Activated CD8-positive, alpha-beta T cell treated with anti-CD3 and anti-CD28 coated beads, Interleukin-2, amount 10 ng/mL, durations not matched to agents 7 days and 5 days (primary cell): ENCODE measurements around the gene KCMF1. TPM values are rescaled to one million over a fixed set of nuclear protein-coding genes. Genes with fewer than 3 reads are reported as not detected.
A peak's percentile ranks its signal among the peaks of the same experiment; 100 is the strongest.

Experiments used
- ATAC-seq: fragments of 150-1000 bp; cut with Tn5 transposase; one replicate; pipeline ENCODE4 v1.10.0; 2021; ENCODE audit warnings: moderate library complexity
- CTCF ChIA-PET: fragments of 350-600 bp; sonication (Branson Sonifier 250); formaldehyde crosslinking; loops from one replicate; lab custom pipeline; 2021; ENCODE audit warnings: antibody characterized with exemption; lab: Charles Lee
- POLR2A ChIA-PET: fragments of 350-600 bp; sonication (Branson Sonifier 250); formaldehyde crosslinking; loops from one replicate; lab custom pipeline; 2021; ENCODE audit warnings: antibody characterized with exemption; lab: Charles Lee
- DNase-seq: peaks from one replicate; pipeline ENCODE4 v3.0.0-alpha.2; 2020
- H3K27ac Mint-ChIP-seq: one replicate; pipeline ENCODE4 v1.8.0; 2021; ENCODE audit warnings: mild to moderate bottlenecking, mixed read lengths
- H3K27me3 Mint-ChIP-seq: one replicate; pipeline ENCODE4 v1.8.0; 2021; ENCODE audit warnings: low read depth, mixed read lengths
- H3K36me3 Mint-ChIP-seq: one replicate; pipeline ENCODE4 v1.8.0; 2021; ENCODE audit warnings: low read depth, mixed read lengths
- H3K4me1 Mint-ChIP-seq: one replicate; pipeline ENCODE4 v1.8.0; 2021; ENCODE audit warnings: low read depth, mixed read lengths
- H3K4me3 Mint-ChIP-seq: one replicate; pipeline ENCODE4 v1.8.0; 2021; ENCODE audit warnings: mild to moderate bottlenecking, mixed read lengths
- H3K9me3 Mint-ChIP-seq: one replicate; pipeline ENCODE4 v1.8.0; 2022; ENCODE audit warnings: mixed read lengths; ENCODE audit not compliant: insufficient read depth
- total RNA-seq, 2 experiments: library from RNA; stranded (reverse); gene quantifications; one replicate each; pipeline ENCODE4 v1.2.3, GENCODE V29; 2021

KCMF1 gene
- total RNA-seq, 2 experiments from 2014 or later: 88.9 to 92.5 TPM

DNA sequence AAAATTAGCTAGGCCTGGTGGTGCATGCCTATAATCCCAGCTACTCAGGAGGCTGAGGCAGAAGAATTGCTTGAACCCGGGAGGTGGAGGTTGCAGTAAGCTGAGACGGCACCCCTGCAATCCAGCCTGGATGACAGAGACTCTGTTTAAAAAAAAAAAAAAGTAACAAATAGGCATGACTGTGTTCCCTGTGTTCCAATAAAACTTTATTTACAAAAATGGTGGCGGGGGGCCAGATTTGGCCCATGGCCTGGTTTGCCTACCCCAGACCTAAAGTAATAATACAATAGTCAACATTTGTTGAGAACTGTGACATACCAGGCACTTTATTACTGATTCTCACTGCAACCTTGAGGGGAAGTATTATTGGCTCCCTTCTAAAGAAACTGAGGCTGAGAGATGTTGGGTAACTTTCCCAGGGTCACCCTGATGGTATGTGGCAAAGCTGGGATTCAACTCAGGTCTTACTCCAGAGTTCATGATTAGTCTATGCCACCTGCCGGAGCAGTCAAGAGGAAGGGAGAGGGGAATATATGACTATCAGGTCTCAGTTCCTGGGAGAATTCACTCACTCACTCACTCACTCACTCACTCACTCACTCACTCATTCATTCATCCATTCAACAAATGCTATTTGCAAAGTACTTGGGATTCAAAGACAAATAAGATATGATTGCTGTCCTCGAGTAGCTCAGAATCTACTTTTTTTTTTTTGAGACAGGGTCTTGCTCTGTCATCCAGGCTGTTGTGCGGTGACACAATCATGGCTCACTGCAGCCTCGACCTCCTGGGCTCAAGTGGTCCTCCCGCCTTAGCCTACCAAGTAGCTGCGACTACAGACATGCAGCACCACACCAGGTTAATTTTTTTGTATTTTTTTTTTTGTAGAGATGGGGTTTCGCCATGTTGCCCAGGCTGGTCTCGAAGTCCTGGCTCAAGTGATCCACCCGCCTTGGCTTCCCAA is 14.3 kb upstream of the KCMF1 start:
- no peak for ATAC-seq
- H3K4me1 Mint-ChIP-seq: peaks cover 11% of the 10 kb centered on the region
- peaks cover 34% of the 10 kb centered on the region for H3K36me3 Mint-ChIP-seq
- DNase-seq: no peak
- H3K4me3 Mint-ChIP-seq: no peak overlapping the region
- no peaks in the 10 kb centered on the region for H3K27me3 Mint-ChIP-seq
- POLR2A ChIA-PET: interaction anchor here (0.7 to 3.3 kb wide), 5 partner anchors 10 to 17 kb away, joined by 3 to 17 read pairs (median 6); no protein-coding TSS in a partner anchor
- CTCF ChIA-PET: interaction anchor here (1.3 to 1.7 kb wide), 2 partner anchors 10 to 59 kb away, joined by 3 to 6 read pairs; no protein-coding TSS in a partner anchor
- H3K27ac Mint-ChIP-seq: no peak overlapping the region
- no peaks in the 10 kb centered on the region for H3K9me3 Mint-ChIP-seq

GRCh38 chr2:84957771-84958134 is 13.2 kb upstream of the KCMF1 start:
- Mint-ChIP-seq H3K27me3 (no peaks in the 10 kb centered on the region), H3K4me1 (peaks cover 13% of the 10 kb centered on the region), H3K36me3 (peaks cover 37% of the 10 kb centered on the region), H3K4me3 (no peak overlapping the region), H3K9me3 (no peaks in the 10 kb centered on the region), H3K27ac (no peak overlapping the region)
- ChIA-PET CTCF (interaction anchor here (1.9 to 2.2 kb wide), 2 partner anchors 11 to 32 kb away, joined by 7 to 11 read pairs; no protein-coding TSS in a partner anchor), POLR2A (interaction anchor here (1.9 to 3.3 kb wide), 3 partner anchors 11 to 18 kb away, joined by 6 to 17 read pairs (median 6); no protein-coding TSS in a partner anchor)
- DNase-seq (no peak), ATAC-seq (no peak)

DNA sequence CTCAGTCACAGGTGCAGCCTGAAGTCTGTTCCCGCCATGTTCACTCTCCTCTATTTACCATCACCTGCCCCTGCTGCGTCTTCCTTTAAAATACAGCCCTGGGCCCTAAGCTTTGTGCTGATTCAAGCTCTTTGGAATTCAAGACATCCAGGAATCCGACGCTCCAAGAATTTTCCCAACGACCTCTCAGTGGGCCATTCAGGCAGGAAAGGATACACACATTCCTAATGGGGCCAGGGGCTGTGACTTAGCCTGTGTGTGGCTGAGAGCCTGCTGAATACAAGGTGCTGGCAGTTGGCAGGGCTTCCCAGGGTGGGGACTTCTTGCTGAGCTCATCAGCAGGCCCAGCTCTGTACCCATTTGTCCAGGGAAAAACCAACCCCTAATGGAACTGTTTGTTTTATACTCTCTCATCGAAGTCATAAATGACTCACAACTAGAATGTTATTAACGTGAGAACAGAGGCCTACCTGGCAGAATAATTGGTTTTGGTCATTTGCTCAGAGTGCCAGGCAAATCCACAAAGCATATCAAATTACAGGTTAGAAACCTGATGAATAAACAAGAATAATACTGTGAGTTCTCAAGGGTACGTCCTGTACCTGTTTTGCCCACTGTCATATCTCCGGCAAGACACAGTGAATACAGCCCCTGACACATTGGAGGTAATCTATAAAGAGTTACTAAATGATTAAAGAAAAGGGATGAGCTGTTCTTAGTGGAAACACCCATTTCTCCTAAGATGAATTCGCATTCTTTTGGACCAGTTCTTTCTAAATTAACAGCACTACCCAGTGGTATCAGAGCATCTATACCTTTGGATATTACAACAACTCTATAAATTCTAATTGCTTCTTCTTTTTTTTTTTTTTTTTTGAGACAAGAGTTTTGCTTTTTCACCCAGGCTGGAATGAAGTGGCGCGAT is 12.6 kb upstream of the KCMF1 start:
- Mint-ChIP-seq H3K4me1 (peaks cover 19% of the 10 kb centered on the region), H3K36me3 (peaks cover 43% of the 10 kb centered on the region), H3K9me3 (no peaks in the 10 kb centered on the region), H3K27ac (no peak overlapping the region), H3K27me3 (no peaks in the 10 kb centered on the region), H3K4me3 (no peak overlapping the region)
- DNase-seq (no peak), ATAC-seq (no peak)
- CTCF ChIA-PET: interaction anchor here (1.0 to 2.2 kb wide), 3 partner anchors 10 to 33 kb away, joined by 3 to 11 read pairs (median 7); no protein-coding TSS in a partner anchor
- POLR2A ChIA-PET: interaction anchor here (1.9 to 3.3 kb wide), 3 partner anchors 11 to 18 kb away, joined by 6 to 17 read pairs (median 6); no protein-coding TSS in a partner anchor

- POLR2A ChIA-PET: interaction anchor here (1.1 to 3.3 kb wide), 2 partner anchors 10 to 13 kb away, joined by 3 to 17 read pairs; no protein-coding TSS in a partner anchor
- Mint-ChIP-seq H3K9me3 (no peaks in the 10 kb centered on the region), H3K4me1 (peaks cover 26% of the 10 kb centered on the region), H3K36me3 (peaks cover 48% of the 10 kb centered on the region), H3K4me3 (no peak overlapping the region), H3K27me3 (no peaks in the 10 kb centered on the region), H3K27ac (peak overlapping the region; percentile 49)
- ATAC-seq: no peak
- CTCF ChIA-PET: interaction anchor here (1.0 to 2.2 kb wide), 3 partner anchors 9 to 33 kb away, joined by 3 to 11 read pairs (median 7); no protein-coding TSS in a partner anchor
- DNase-seq: no peak
Observed at GRCh38 chr2:84959095-84959565, 11.8 kb upstream of the KCMF1 start.

DNA sequence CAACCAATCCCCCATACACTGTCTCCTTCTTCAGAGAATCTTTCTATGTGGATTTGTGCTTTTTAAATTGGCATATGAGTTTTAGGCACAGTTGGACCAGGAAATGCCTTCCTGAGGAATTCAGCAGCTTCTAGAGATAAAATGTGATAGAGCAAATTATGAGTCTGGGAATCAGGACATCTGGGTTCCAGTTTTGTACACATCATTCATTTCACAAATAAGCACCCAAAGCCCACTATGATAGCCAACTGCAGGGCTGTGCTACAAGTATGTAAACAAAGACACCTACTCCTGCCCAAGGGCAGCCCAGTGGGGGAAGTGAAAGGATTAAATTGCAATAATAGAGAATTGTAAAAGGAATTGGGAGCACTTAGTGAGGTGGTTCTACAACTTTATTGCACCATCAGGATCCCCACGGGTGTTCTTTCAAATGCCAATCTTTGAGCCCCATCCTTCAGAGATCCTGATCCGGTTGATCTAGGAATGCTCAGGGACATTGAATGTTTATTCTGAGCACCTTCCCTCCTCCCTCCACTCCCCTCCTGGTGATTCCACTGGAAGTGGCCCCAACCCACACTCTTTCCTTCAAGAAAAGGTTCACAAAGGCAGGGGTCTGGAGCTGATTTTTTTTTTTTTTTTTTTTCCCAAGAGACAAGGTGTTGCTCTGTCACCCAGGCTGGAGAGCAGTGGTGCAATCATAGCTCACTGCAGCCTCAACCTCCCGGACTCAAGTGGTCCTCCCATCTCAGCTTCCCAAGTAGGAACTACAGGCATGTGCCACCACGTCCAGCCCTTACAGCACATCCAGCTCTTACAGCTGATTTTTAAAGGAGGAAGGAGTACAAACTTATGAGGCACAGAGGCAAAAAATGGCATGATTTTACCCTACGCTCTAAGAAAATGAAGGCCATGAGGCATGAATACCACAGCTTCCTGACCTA is 11.1 kb upstream of the KCMF1 start:
- ATAC-seq (no peak), DNase-seq (no peak)
- POLR2A ChIA-PET: interaction anchor here (0.7 to 3.3 kb wide), 4 partner anchors 9 to 20 kb away, joined by 3 to 17 read pairs (median 3); no protein-coding TSS in a partner anchor
- Mint-ChIP-seq H3K4me1 (peaks cover 29% of the 10 kb centered on the region), H3K4me3 (no peak overlapping the region), H3K36me3 (peaks cover 52% of the 10 kb centered on the region), H3K27me3 (no peaks in the 10 kb centered on the region), H3K27ac (peak overlapping the region; percentile 49), H3K9me3 (no peaks in the 10 kb centered on the region)
- CTCF ChIA-PET: interaction anchor here (1.0 to 1.9 kb wide), 3 partner anchors 8 to 34 kb away, joined by 3 to 7 read pairs (median 3); no protein-coding TSS in a partner anchor

DNA sequence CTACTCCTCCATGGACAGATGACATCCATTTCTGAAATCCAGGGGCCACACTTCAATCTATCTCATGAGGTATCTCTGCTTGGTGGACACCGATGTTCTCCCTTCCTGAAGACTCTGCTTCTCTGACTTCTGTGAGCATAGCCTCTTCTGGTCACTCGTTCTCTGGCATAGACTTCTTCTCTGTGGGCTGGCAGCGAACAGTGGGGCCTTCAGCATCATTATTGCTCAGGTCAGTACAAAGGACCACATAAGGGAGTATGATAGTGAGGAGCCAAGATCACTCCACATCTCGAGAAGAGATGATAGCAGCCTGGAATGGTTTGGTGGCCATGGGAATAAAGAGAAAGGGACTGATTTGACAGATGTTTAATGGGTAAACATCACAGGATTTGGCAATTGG is 8.0 kb upstream of the KCMF1 start:
- POLR2A ChIA-PET: interaction anchor here (0.7 kb wide), 1 partner anchor 18 kb away, joined by 3 read pairs; no protein-coding TSS in a partner anchor

DNA sequence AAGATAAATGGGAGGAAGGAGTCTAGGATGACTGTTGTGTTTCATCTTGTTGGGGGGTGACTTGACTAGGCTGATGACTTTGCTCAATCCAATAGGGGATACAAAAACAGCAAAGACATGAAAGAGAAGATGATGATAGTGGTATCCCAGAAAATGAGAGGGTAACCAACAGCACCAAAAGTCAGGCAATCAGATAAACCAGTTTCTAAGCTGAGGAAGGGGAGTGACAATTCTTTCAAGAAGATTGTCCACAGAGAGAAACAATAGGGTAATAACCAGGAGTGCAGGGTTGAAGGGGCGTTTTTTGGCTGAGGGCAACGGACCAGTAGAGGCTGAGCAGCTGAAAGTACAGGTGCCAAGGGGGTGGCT is 7.7 kb upstream of the KCMF1 start:
- Mint-ChIP-seq H3K4me3 (no peak overlapping the region), H3K4me1 (peaks cover 42% of the 10 kb centered on the region), H3K9me3 (no peaks in the 10 kb centered on the region), H3K27ac (peak overlapping the region; percentile 18), H3K27me3 (no peaks in the 10 kb centered on the region), H3K36me3 (peaks cover 61% of the 10 kb centered on the region)
- ChIA-PET CTCF (interaction anchor here (0.9 kb wide), 1 partner anchor 37 kb away, joined by 3 read pairs; no protein-coding TSS in a partner anchor), POLR2A (interaction anchor here (0.7 kb wide), 1 partner anchor 19 kb away, joined by 3 read pairs; no protein-coding TSS in a partner anchor)
- no peak for DNase-seq
- ATAC-seq: no peak

More for the DNA sequence above, 8.0 kb upstream of the KCMF1 start:
- H3K36me3 Mint-ChIP-seq: peaks cover 61% of the 10 kb centered on the region
- CTCF ChIA-PET: interaction anchor here (0.9 kb wide), 1 partner anchor 36 kb away, joined by 3 read pairs; no protein-coding TSS in a partner anchor
- H3K27ac Mint-ChIP-seq: no peak overlapping the region
- DNase-seq: no peak
- H3K9me3 Mint-ChIP-seq: no peaks in the 10 kb centered on the region
- no peak for ATAC-seq
- no peak overlapping the region for H3K4me3 Mint-ChIP-seq
- peaks cover 38% of the 10 kb centered on the region for H3K4me1 Mint-ChIP-seq
- H3K27me3 Mint-ChIP-seq: no peaks in the 10 kb centered on the region

GRCh38 chr2:84963692-84964405 is 7.1 kb upstream of the KCMF1 start:
- CTCF ChIA-PET: no interaction called here
- no peak for ATAC-seq

GRCh38 chr2:84964406-84965191 is 6.4 kb upstream of the KCMF1 start:
- H3K4me3 Mint-ChIP-seq: no peak overlapping the region
- H3K36me3 Mint-ChIP-seq: peaks cover 67% of the 10 kb centered on the region
- DNase-seq (no peak), ATAC-seq (no peak)
- H3K27ac Mint-ChIP-seq: peak overlapping the region; percentile 5
- ChIA-PET POLR2A (no interaction called here), CTCF (no interaction called here)
- no peaks in the 10 kb centered on the region for H3K27me3 Mint-ChIP-seq
- no peaks in the 10 kb centered on the region for H3K9me3 Mint-ChIP-seq
- peaks cover 44% of the 10 kb centered on the region for H3K4me1 Mint-ChIP-seq

More at GRCh38 chr2:84963692-84964405, 7.1 kb upstream of the KCMF1 start:
- no peak for DNase-seq
- Mint-ChIP-seq H3K27me3 (no peaks in the 10 kb centered on the region), H3K36me3 (peaks cover 63% of the 10 kb centered on the region), H3K9me3 (no peaks in the 10 kb centered on the region), H3K4me1 (peaks cover 43% of the 10 kb centered on the region), H3K4me3 (no peak overlapping the region), H3K27ac (peak overlapping the region; percentile 18)
- POLR2A ChIA-PET: interaction anchor here (0.7 kb wide), 1 partner anchor 19 kb away, joined by 3 read pairs; no protein-coding TSS in a partner anchor
